Measurements from ENCODE around the gene CPLANE2.

- TF ChIP-seq CTCF (IDR thresholded peaks at IDR 0.05; ENCODE audit: insufficient read depth, low read depth, low read length) (no peak), EZH2 (IDR thresholded peaks at IDR 0.05; ENCODE audit: insufficient read depth, low read length) (no peak)
Observed at GRCh38 chr1:16245476-16246196, 8.7 kb upstream of the CPLANE2 start.
